Activated CD8-positive, alpha-beta memory T cell treated with anti-CD3 and anti-CD28 coated beads, Interleukin-2, amount 50 U/mL, for 48 hours (primary cell): ENCODE measurements around the gene HRCT1.
"Not testable (repeated sequence)": the region's sequence is repeated elsewhere in the genome, so short reads cannot be mapped to it uniquely, and the experiment has no call there.

Experiments used
- DNase-seq: peaks from one replicate; pipeline ENCODE4 v3.0.0-alpha.2; 2020

HRCT1 gene

DNA sequence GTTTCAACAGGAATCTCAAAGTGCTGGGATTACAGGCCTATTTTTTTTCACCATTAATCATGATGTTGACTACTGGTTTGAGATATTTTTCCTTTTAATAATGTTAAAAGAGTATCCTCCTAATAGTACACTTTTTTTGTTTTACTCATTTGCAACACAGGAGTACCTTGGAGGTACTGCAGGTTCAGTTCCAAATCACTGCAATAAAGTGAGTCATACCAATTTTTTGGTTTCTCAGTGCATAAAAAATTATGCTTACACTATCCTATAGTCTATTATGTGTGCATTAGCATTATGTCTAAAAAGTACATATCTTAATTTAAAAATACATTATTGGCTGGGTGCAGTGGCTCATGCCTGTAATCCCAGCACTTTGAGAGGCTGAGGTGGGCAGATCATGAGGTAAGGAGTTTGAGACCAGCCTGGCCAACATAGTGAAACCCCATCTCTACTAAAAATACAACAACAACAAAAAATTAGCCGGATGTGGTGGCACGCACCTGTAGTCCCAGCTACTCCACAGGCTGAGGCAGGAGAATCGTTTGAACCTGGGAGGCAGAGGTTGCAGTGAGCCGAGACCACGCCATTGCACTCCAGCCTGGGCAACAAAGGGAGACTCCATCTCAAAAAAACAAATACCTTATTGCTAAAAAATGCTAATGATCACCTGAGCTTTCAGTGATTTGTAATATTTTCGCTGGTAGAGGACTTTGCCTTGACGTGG is 8.5 kb upstream of the HRCT1 start:
- not testable (repeated sequence) for DNase-seq

DNA sequence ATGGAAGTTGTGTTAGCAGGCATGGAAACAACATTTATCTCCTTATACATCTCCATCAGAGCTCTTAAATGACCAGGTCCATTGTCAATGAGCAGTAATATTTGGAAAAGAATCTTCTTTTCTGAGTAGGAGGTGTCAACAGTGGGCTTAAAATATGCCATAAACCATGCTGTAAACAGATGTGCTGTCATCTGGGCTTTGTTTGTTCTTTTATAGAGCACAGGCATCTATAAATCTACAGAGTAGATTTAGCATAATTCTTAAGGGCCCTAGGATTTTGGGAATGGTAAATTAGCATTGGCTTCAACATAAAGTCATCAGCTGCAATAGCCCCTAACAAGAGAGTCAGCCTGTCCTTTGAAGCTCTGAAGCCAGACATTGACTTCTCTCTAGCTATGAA is 7.7 kb upstream of the HRCT1 start:
- DNase-seq, result no peak

DNA sequence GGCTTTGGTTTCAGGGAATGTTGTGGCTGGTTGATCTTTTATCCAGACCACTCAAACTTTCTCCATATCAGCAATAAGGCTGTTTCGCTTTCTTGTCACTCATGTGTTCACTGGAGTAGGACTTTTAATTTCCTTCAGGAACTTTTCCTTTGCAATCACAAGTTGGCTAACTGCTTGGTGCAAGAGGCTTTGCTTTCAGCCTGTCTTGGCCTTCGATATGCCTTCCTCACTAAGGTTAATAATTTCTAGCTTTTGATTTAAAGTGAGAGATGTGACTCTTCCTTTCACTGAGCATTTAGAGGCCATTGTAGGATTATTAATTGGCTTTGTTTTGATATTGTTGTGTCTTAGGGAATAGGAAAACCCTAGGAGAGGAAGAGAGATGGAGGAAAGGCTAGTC is 7.0 kb upstream of the HRCT1 start:
- DNase-seq, result no peak

GRCh38 chr9:35903049-35903448 is 3.0 kb upstream of the HRCT1 start:
- DNase-seq, result no peak

DNA sequence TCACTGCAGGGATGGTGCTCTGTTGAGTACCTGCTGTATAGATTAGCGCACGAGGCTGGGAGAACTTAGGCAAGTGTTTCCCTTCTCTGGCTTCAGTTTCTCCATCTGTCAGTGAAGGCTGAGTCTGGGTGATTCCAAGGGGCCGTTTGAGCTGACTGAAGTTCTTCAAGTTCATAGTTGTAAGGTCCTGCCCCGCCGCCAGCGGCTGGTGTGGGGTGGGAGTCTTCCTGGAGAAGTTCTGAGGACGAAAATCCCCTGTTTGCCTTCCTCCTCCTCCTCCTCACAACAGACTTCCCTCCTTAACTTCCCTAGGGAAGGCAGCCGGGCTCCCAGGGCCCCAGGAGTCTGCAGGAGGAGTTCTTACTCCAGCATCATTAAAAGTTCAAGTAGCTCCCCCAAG is 1.7 kb upstream of the HRCT1 start:
- no peak for DNase-seq

GRCh38 chr9:35905051-35905781 is 786 bp upstream of the HRCT1 start:
- no peak for DNase-seq

- no peak for DNase-seq
Measured at GRCh38 chr9:35906923-35907699, 1.1 kb downstream of the HRCT1 start.

GRCh38 chr9:35907711-35908503 is 1.9 kb downstream of the HRCT1 start:
- no peak for DNase-seq

DNA sequence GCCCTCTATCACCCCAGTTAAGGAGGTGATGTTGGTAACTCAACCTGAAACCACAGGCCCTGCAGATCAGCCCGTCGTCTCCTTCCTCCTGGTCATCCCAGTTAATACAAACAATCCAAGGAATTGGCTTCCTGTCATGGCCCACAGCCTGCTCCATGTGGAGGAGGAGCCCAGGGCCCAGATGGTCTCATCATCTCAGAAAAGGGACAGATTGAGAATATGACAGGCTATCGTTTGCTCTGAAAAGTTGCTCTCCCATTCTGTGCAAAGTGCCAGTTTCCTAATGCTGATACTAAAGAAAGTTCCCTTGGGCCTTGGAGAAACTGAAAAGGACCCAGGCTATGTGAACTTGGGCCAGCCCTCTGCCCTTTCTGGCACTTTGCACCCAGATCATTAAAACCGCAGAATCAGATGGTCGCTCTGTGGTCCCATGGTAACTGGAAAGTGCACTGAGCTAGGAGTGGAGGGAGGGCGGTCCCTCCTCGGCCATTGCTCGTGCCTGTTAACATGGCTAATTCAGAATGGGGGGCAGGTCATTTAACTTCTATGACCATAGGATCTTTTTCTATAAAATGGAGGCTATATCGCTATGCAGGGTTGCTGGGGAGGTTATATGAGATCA is 2.6 kb downstream of the HRCT1 start:
- no peak for DNase-seq

- no peak for DNase-seq
Measured at GRCh38 chr9:35909274-35909673, 3.3 kb downstream of the HRCT1 start, which contains the start of gene SPAAR. TSS of gene SPAAR (plus strand) at chr9:35909490. CDS start at chr9:35910464, 974 bp downstream.

DNA sequence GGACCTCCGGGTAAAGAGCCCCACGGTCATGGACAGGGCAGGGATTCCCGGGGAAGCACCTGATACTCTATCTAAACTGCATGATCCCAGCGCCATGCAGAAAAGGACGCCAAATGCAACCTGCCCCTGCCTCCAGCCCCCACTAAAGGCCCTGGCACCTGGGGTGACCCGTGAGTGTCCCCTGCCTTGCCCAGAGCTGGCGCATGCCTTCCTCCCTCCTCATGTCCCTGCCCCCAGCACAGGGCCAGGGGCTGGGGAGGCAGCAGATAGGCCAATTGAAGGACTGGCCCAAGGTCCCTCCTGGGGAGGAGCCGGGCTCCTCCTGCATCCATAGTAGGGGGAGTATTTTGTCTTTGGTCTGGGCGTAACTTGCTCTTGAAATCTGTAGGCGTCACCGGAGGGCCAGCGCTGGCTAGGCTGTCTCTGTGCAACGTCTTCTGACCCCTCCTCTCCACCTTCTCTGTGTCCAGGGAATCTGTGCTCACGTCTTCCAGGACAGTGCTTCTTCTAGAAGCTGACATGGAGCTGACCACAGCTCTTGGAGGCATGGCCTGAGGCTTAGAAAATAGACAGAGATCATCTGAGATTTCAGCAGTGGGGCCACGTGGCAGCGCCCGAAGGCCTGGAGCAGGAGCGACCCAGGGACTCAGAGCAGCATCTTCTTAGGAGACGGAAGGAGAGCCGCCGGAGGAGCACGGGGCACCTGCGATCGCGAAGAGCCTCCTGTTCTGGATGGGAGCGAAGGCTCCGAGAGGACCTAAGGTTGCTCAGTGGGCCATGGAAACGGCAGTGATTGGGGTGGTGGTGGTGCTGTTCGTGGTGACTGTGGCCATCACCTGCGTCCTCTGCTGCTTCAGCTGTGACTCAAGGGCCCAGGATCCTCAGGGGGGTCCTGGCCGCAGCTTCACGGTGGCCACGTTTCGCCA is 3.9 kb downstream of the HRCT1 start:
- DNase-seq, result no peak

GRCh38 chr9:35910613-35911359 is 4.8 kb downstream of the HRCT1 start:
- DNase-seq, result no peak

GRCh38 chr9:35911690-35912089 is 5.7 kb downstream of the HRCT1 start:
- no peak for DNase-seq

GRCh38 chr9:35912791-35913400 is 6.9 kb downstream of the HRCT1 start:
- DNase-seq, result no peak

DNA sequence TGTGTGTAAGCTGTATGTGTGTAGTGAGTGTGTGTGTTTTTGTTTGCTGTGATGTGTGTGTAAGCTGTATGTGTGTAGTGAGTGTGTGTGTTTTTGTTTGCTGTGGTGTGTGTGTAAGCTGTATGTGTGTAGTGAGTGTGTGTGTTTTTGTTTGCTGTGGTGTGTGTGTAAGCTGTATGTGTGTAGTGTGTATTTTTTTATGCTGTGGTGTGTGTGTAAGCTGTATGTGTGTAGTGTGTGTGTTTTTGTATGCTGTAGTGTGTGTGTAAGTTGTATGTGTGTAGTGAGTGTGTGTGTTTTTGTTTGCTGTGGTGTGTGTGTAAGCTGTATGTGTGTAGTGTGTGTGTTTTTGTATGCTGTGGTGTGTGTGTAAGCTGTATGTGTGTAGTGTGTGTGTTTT is 7.4 kb downstream of the HRCT1 start:
- DNase-seq, result not testable (repeated sequence)

GRCh38 chr9:35914301-35914807 is 8.4 kb downstream of the HRCT1 start:
- no peak for DNase-seq

GRCh38 chr9:35915681-35916294 is 9.8 kb downstream of the HRCT1 start:
- no peak for DNase-seq

DNA sequence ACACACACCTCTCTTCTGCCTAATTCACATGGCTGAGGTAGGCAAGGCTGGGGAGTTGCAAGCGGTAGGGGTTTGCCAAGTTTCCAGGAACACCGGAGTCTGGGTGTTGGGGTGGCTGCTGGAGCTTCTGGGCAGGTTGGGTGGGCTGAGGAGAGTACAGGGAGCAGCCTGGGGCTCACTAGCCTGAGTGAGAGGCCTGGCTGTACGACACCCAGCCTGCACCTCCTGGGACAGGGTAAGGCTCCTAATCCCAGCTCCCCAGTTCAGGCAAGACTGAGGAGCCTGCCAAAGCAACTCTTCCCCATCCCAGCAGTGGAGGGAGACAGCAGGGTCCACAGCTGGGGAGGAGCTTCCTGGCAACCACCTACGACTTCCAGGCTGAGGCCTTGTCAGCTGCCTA is 11.3 kb downstream of the HRCT1 start:
- DNase-seq, result no peak

DNA sequence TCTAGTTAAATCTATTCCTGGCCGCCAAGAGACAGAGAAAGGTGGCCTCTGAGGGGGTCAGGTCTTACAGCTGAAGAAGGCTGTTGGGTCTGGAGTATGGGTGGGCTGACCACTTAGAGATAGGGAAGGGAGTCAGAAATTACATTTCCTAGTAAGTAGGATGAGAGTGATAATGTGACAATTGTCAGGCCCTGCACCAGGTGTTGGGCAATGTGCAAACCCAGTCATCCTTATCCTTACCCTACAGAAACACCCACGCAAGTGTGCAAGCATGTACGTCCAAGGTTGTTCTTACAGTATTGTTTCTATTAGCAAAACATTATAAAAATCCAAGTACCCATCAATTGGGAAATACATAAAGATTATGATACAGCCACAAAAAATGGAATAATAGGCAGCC is 12.8 kb downstream of the HRCT1 start:
- no peak for DNase-seq
